Vagina (tissue), 2 donors: ENCODE data around the gene ELOA2.

ENCODE experiments used
- CTCF ChIP-seq, 3 experiments: fragments of 450-650 bp in 2 of 3; fragments of 200-600 bp in 1 of 3; sonication (generic) in 1 of 3; IDR thresholded peaks; one replicate each; pipeline ENCODE4 v1.5.1; 2017 to 2019; ENCODE audit warnings: antibody characterized with exemption in 3 of 3, mild to moderate bottlenecking in 2 of 3, moderate library complexity in 2 of 3
- POLR2AphosphoS5 ChIP-seq, 2 donors: sonication (generic); formaldehyde crosslinking; IDR thresholded peaks; one replicate each; pipeline ENCODE4 v1.9.0; 2017; ENCODE audit warnings: antibody characterized with exemption in 2 of 2, mild to moderate bottlenecking in 2 of 2, low read depth in 1 of 2; ENCODE audit not compliant: insufficient read depth in 1 of 2

GRCh38 chr18:47040982-47041381, 5.6 kb upstream of the ELOA2 start:
- no peak for TF ChIP-seq CTCF (IDR thresholded peaks at IDR 0.05)
- TF ChIP-seq POLR2AphosphoS5 (IDR thresholded peaks at IDR 0.05; ENCODE audit: insufficient read depth in 1 of 2, low read depth in 1 of 2): no peak
